Superior temporal gyrus (tissue), 1 donor: ENCODE measurements around the gene LRRC7.
A peak's percentile ranks its signal among the peaks of the same experiment; 100 is the strongest.
"Not testable (repeated sequence)": the region's sequence is repeated elsewhere in the genome, so short reads cannot be mapped to it uniquely, and the experiment has no call there.

Experiments
- DNase-seq: peaks from one replicate; pipeline ENCODE4 v3.0.0-alpha.2; 2016; ENCODE audit errors: extremely low spot score

The LRRC7 gene

GRCh38 chr1:70039485-70039884 lies 471.8 kb downstream of the LRRC7 start:
- no peak for DNase-seq

GRCh38 chr1:70041317-70042045 lies 473.8 kb downstream of the LRRC7 start:
- no peak for DNase-seq

- peak; percentile 64 for DNase-seq
Observed at GRCh38 chr1:70042090-70042731, 474.5 kb downstream of the LRRC7 start.

- DNase-seq, result no peak
Observed at GRCh38 chr1:70043804-70044203, 476.1 kb downstream of the LRRC7 start.

GRCh38 chr1:70044832-70045231 lies 477.1 kb downstream of the LRRC7 start:
- DNase-seq, result no peak

GRCh38 chr1:70045581-70045980 lies 477.9 kb downstream of the LRRC7 start:
- DNase-seq, result not testable (repeated sequence)

GRCh38 chr1:70048336-70049094 lies 480.8 kb downstream of the LRRC7 start:
- no peak for DNase-seq

GRCh38 chr1:70051926-70052325 lies 484.2 kb downstream of the LRRC7 start:
- no peak for DNase-seq

GRCh38 chr1:70057500-70057899 lies 489.8 kb downstream of the LRRC7 start:
- no peak for DNase-seq

GRCh38 chr1:70061231-70061630 lies 493.5 kb downstream of the LRRC7 start:
- DNase-seq, result no peak

- no peak for DNase-seq
Observed at GRCh38 chr1:70063861-70064260, 496.1 kb downstream of the LRRC7 start.

GRCh38 chr1:70066711-70067110 lies 499.0 kb downstream of the LRRC7 start:
- DNase-seq, result no peak

GRCh38 chr1:70071601-70072000 lies 503.9 kb downstream of the LRRC7 start:
- no peak for DNase-seq

- no peak for DNase-seq
Observed at GRCh38 chr1:70072231-70072751, 504.6 kb downstream of the LRRC7 start.

- no peak for DNase-seq
Observed at GRCh38 chr1:70075761-70076160, 508.0 kb downstream of the LRRC7 start.

- no peak for DNase-seq
Observed at GRCh38 chr1:70077066-70077465, 509.3 kb downstream of the LRRC7 start.

- DNase-seq, result no peak
Observed at GRCh38 chr1:70079546-70079945, 511.8 kb downstream of the LRRC7 start.

GRCh38 chr1:70083519-70083918 lies 515.8 kb downstream of the LRRC7 start:
- DNase-seq, result no peak

- DNase-seq, result no peak
Observed at GRCh38 chr1:70084314-70084915, 516.7 kb downstream of the LRRC7 start.

GRCh38 chr1:70085521-70085920 lies 517.8 kb downstream of the LRRC7 start:
- DNase-seq, result no peak

- DNase-seq, result no peak
Observed at GRCh38 chr1:70086897-70087296, 519.2 kb downstream of the LRRC7 start.

GRCh38 chr1:70090141-70090540 lies 522.4 kb downstream of the LRRC7 start:
- DNase-seq, result no peak
